ENCODE data around the gene APOL5.

Gene APOL5

DNA sequence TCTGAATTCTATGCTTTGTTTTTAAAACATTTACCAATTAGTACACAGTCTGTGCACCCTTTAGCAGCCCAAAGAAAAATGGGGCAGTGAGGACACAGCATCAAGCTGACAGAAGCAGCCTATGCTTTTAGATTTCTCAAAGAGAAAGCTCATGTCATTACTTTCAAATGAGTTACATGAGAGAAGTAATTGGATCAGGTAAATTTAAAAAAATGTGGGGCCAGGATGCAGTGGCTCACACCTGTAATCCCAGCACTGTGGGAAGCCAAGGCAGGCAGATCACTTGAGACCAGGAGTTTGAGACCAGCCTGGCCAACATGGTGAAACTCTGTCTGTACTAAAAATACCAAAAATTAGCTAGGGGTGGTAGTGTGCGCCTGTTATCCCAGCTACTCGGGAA, 57.7 kb downstream of the APOL5 start:
- H3K27ac ChIP-seq (ENCODE audit: low read length): no peak overlapping the region
- H3K27me3 ChIP-seq (ENCODE audit: low read depth, low read length): no peaks in the 10 kb centered on the region

DNA sequence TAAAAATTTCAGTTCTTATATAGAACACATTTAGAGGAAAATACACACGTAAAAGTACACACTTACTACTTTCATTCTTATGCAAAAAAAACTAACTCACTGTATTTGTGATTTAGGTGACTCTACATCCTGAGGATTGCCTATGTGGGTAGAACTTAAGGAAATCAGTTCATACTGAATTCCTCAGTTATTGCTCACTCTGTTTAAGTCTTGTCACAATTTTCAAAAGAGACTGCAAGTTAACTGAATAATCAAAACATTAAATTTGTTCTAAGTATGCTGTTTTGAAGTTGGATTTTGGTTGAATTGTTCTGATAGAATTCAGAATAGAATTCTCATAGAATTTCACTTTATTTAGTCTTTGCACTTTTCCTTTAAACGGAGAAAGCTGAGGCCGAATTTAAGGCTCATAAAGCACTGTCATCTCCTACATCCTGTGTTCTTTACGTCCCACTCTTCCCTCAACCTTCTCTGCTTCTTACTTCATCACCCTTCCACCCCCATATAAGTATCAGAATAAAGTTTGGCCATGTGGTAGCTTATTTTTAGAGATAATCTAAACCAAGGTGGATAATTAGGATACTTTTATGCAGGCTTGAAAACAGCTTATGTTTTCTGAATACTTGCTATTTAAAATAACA, 59.8 kb downstream of the APOL5 start:
- Histone ChIP-seq H3K27ac (ENCODE audit: low read length) (no peak overlapping the region), H3K27me3 (ENCODE audit: low read depth, low read length) (no peaks in the 10 kb centered on the region), H3K4me3 (ENCODE audit: low read depth in 1 of 2, low read length in 2 of 2) (no peak overlapping the region), H3K9me3 (ENCODE audit: control insufficient read depth in 1 of 2, low read length in 2 of 2) (no peaks in the 10 kb centered on the region), H3K36me3 (ENCODE audit: control insufficient read depth in 1 of 2, insufficient read depth in 2 of 2, low read length in 2 of 2) (peaks cover 0 to 8% of the 10 kb centered on the region in 2 donors), H3K4me1 (ENCODE audit: control insufficient read depth in 1 of 2, insufficient read depth in 2 of 2, low read length in 2 of 2) (peaks cover 0 to 52% of the 10 kb centered on the region in 2 donors)

More for the DNA sequence above, 57.7 kb downstream of the APOL5 start:
- Histone ChIP-seq H3K36me3 (ENCODE audit: control insufficient read depth in 1 of 2, insufficient read depth in 2 of 2, low read length in 2 of 2) (no peaks in the 10 kb centered on the region), H3K9me3 (ENCODE audit: control insufficient read depth in 1 of 2, low read length in 2 of 2) (no peaks in the 10 kb centered on the region), H3K4me3 (ENCODE audit: low read depth in 1 of 2, low read length in 2 of 2) (no peak overlapping the region), H3K4me1 (ENCODE audit: control insufficient read depth in 1 of 2, insufficient read depth in 2 of 2, low read length in 2 of 2) (peaks cover 0 to 35% of the 10 kb centered on the region in 2 donors)
